H9 (cell line): ENCODE results near the gene RBM19. TPM values are rescaled to one million over a fixed set of nuclear protein-coding genes. Genes with fewer than 3 reads are reported as not detected.

Source experiments
- DNase-seq: peaks from one replicate; pipeline ENCODE4 v3.0.0-alpha.2; 2017
- H2AFZ ChIP-seq: one replicate; pipeline ENCODE4 v1.6.1; 2013; ENCODE audit warnings: mild to moderate bottlenecking, low read length, control low read depth, moderate library complexity
- H2AK5ac ChIP-seq: 2 replicates; pipeline ENCODE4 v1.6.1; 2013; ENCODE audit warnings: low read length, control low read depth, mixed read lengths; ENCODE audit not compliant: insufficient read length
- H2BK120ac ChIP-seq: one replicate; pipeline ENCODE4 v1.6.1; 2013; ENCODE audit warnings: low read depth, mild to moderate bottlenecking, low read length, control low read depth, inconsistent platforms; ENCODE audit not compliant: poor library complexity, severe bottlenecking
- H2BK12ac ChIP-seq: 2 replicates; pipeline ENCODE4 v1.6.1; 2013; ENCODE audit warnings: low read length, control low read depth, mixed read lengths, low read depth; ENCODE audit not compliant: insufficient read length
- H2BK15ac ChIP-seq: 2 replicates; pipeline ENCODE4 v1.6.1; 2013; ENCODE audit warnings: low read depth, low read length, control low read depth
- H2BK20ac ChIP-seq: one replicate; pipeline ENCODE4 v1.6.1; 2013; ENCODE audit warnings: low read depth, mild to moderate bottlenecking, low read length, control low read depth, inconsistent platforms; ENCODE audit not compliant: poor library complexity, severe bottlenecking
- H2BK5ac ChIP-seq: 2 replicates; pipeline ENCODE4 v1.6.1; 2013; ENCODE audit warnings: low read length, control low read depth, mixed read lengths; ENCODE audit not compliant: insufficient read length
- H3K14ac ChIP-seq: 2 replicates; pipeline ENCODE4 v1.6.1; 2013; ENCODE audit warnings: low read length, control low read depth; ENCODE audit not compliant: insufficient read depth
- H3K18ac ChIP-seq: 2 replicates; pipeline ENCODE4 v1.6.1; 2013; ENCODE audit warnings: low read depth, mild to moderate bottlenecking, mixed read lengths, low read length, control low read depth; ENCODE audit not compliant: insufficient read length
- H3K23ac ChIP-seq: 2 replicates; pipeline ENCODE4 v1.6.1; 2013; ENCODE audit warnings: low read length, control low read depth, mixed read lengths, low read depth; ENCODE audit not compliant: insufficient read length
- H3K23me2 ChIP-seq: 2 replicates; pipeline ENCODE4 v1.6.1; 2013; ENCODE audit warnings: low read depth, mild to moderate bottlenecking, mixed read lengths, low read length, control low read depth; ENCODE audit not compliant: insufficient read length, poor library complexity, severe bottlenecking
- H3K27ac ChIP-seq: 2 replicates; pipeline ENCODE4 v1.5.1; 2013; ENCODE audit warnings: low read length, control low read depth, mixed read lengths, low read depth; ENCODE audit not compliant: insufficient read length
- H3K27me3 ChIP-seq: 2 replicates; pipeline ENCODE4 v1.6.1; 2013; ENCODE audit warnings: low read length, control low read depth, inconsistent platforms; ENCODE audit not compliant: insufficient read depth
- H3K4ac ChIP-seq: 2 replicates; pipeline ENCODE4 v1.6.1; 2013; ENCODE audit warnings: low read depth, mild to moderate bottlenecking, control low read depth, inconsistent platforms, low read length, moderate library complexity
- H3K4me1 ChIP-seq: 2 replicates; pipeline ENCODE4 v1.6.1; 2013; ENCODE audit warnings: low read length, control low read depth, inconsistent platforms; ENCODE audit not compliant: insufficient read depth
- H3K4me2 ChIP-seq: 2 replicates; pipeline ENCODE4 v1.6.1; 2013; ENCODE audit warnings: low read length, control low read depth, mixed read lengths; ENCODE audit not compliant: insufficient read length, insufficient read depth
- H3K56ac ChIP-seq: 2 replicates; pipeline ENCODE4 v1.6.1; 2013; ENCODE audit warnings: low read depth, mild to moderate bottlenecking, mixed read lengths, low read length, control low read depth; ENCODE audit not compliant: insufficient read length
- H3K79me1 ChIP-seq: 2 replicates; pipeline ENCODE4 v1.6.1; 2013; ENCODE audit warnings: low read depth, mild to moderate bottlenecking, moderate library complexity, low read length, control low read depth, inconsistent platforms; ENCODE audit not compliant: insufficient read depth, poor library complexity, severe bottlenecking
- H3K79me2 ChIP-seq: 2 replicates; pipeline ENCODE4 v1.6.1; 2013; ENCODE audit warnings: low read length, control low read depth, inconsistent platforms; ENCODE audit not compliant: insufficient read depth
- H3K9ac ChIP-seq: 2 replicates; pipeline ENCODE4 v1.6.1; 2013; ENCODE audit warnings: low read length, control low read depth, mixed read lengths; ENCODE audit not compliant: insufficient read length; ENCODE audit errors: extremely low read depth
- H3K9me3 ChIP-seq: one replicate; pipeline ENCODE4 v1.6.1; 2013; ENCODE audit warnings: low read depth, low read length, inconsistent platforms; ENCODE audit not compliant: control insufficient read depth
- H3T11ph ChIP-seq: one replicate; pipeline ENCODE4 v1.6.1; 2013; ENCODE audit warnings: mild to moderate bottlenecking, low read length, control low read depth, inconsistent platforms
- H4K20me1 ChIP-seq: one replicate; pipeline ENCODE4 v1.6.1; 2013; ENCODE audit not compliant: control insufficient read depth, insufficient read length, insufficient read depth
- H4K5ac ChIP-seq: 2 replicates; pipeline ENCODE4 v1.6.1; 2013; ENCODE audit warnings: low read depth, mild to moderate bottlenecking, mixed read lengths, low read length, control low read depth; ENCODE audit not compliant: insufficient read length
- H4K8ac ChIP-seq: replicated peaks from 2 replicates; pipeline ENCODE4 v1.6.1; 2013; ENCODE audit warnings: low read length, control low read depth, mixed read lengths, low read depth; ENCODE audit not compliant: insufficient read length
- H4K91ac ChIP-seq: 2 replicates; pipeline ENCODE4 v1.6.1; 2013; ENCODE audit warnings: low read depth, mild to moderate bottlenecking, moderate library complexity, mixed read lengths, low read length, control low read depth; ENCODE audit not compliant: insufficient read length
- H3K27ac Mint-ChIP-seq, 3 experiments: 2 replicates in 2 of 3; 3 replicates in 1 of 3; pipeline ENCODE4 v1.8.0; 2020 to 2021; ENCODE audit warnings: mixed read lengths in 3 of 3, mild to moderate bottlenecking in 1 of 3, moderate library complexity in 1 of 3
- H3K27me3 Mint-ChIP-seq: 2 replicates; pipeline ENCODE4 v1.8.0; 2021; ENCODE audit warnings: low read depth, mild to moderate bottlenecking, moderate library complexity, mixed read lengths
- H3K36me3 Mint-ChIP-seq, 3 experiments: 2 replicates in 2 of 3; 3 replicates in 1 of 3; pipeline ENCODE4 v1.8.0; 2020 to 2021; ENCODE audit warnings: low read depth in 3 of 3, mixed read lengths in 3 of 3; ENCODE audit not compliant: insufficient read depth in 1 of 3
- H3K4me1 Mint-ChIP-seq, 2 experiments: 2 replicates each; pipeline ENCODE4 v1.8.0; 2020; ENCODE audit warnings: mixed read lengths in 2 of 2
- H3K4me3 Mint-ChIP-seq, 2 experiments: 2 replicates in 1 of 2; 3 replicates in 1 of 2; pipeline ENCODE4 v1.8.0; 2020 to 2021; ENCODE audit warnings: mild to moderate bottlenecking in 2 of 2, mixed read lengths in 2 of 2, moderate library complexity in 1 of 2
- H3K9me3 Mint-ChIP-seq, 2 experiments: 2 replicates in 1 of 2; 3 replicates in 1 of 2; pipeline ENCODE4 v1.8.0; 2020; ENCODE audit warnings: mild to moderate bottlenecking in 2 of 2, mixed read lengths in 2 of 2, moderate library complexity in 1 of 2
- WGBS: extraction: QIAGEN DNeasy Blood & Tissue Kit; methylation state at CpG from one replicate; pipeline ENCODE4 v1.1.7; 2013; ENCODE audit warnings: missing lambda C conversion rate, low lambda C conversion rate, mixed read lengths; ENCODE audit not compliant: insufficient read length; ENCODE audit errors: extremely low coverage; 5-methylcytosine and 5-hydroxymethylcytosine counted together
- total RNA-seq: library from RNA; stranded (reverse); gene quantifications from 2 replicates; pipeline ENCODE4 v1.2.1, GENCODE V29; 2021
- TF ChIP-seq, protein P1 (sequence below): fragments of 200-600 bp; sonication (generic); conservative IDR thresholded peaks from 3 replicates; pipeline ENCODE4 v1.8.0; 2021; ENCODE audit warnings: antibody characterized with exemption, mild to moderate bottlenecking

RBM19 gene
- total RNA-seq, 1 experiment from 2014 or later: 32.2 TPM

DNA sequence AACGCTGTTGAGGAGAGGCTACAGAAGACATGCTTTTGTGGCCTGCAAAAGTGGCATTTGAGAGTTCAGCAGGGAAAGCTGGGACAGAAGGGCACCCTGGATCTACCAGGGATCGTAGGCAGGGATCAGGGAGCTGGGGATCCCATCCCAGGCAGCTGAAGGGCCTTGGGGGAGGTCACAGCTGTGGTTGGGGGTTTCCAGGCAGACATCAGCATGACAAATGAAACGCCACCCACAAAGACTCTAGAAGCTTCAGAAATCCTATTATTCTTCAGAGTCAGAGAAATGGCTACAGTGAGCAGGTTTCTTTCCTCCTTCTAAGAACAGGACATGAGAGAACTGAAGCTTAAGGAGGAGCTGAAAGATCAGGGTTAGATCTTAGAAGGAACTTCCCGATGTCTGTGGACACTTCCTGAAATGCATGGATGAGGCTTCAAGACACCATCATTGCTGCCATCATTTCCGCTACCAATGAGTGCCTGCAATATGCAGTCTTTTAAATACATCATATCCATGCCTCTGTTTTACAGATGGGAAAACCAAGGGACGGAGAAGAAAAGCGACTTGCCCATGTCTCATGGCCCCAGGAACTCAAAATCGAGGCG, 104.3 kb downstream of the RBM19 start:
- H3K27me3 Mint-ChIP-seq: no peaks in the 10 kb centered on the region
- no peak overlapping the region for H3T11ph ChIP-seq

More for the DNA sequence above, 104.3 kb downstream of the RBM19 start:
- Mint-ChIP-seq H3K4me3 (peak overlapping the region in 1 of 2 experiments; percentile 64; a peak in 4 of 5 replicates), H3K27ac (peak overlapping the region; percentile 80 to 96 (median 86)), H3K4me1 (peaks cover 43 to 59% of the 10 kb centered on the region in 2 experiments), H3K36me3 (peaks cover 2 to 11% (median 10%) of the 10 kb centered on the region in 3 experiments; a peak in 5 of 7 replicates), H3K9me3 (no peaks in the 10 kb centered on the region)
- Histone ChIP-seq H2BK120ac (no peak overlapping the region), H2BK12ac (no peak overlapping the region), H3K18ac (peak overlapping the region; percentile 62), H4K20me1 (no peaks in the 10 kb centered on the region), H3K23me2 (no peaks in the 10 kb centered on the region), H2AK5ac (no peak overlapping the region), H3K9ac (no peak overlapping the region), H4K5ac (no peak overlapping the region), H3K9me3 (no peaks in the 10 kb centered on the region), H3K4ac (no peak overlapping the region), H3K4me2 (peak overlapping the region; percentile 2), H2BK15ac (no peak overlapping the region), H3K4me1 (peaks cover 4% of the 10 kb centered on the region; the same call in 1 of the 2 replicates), H2BK20ac (no peak overlapping the region), H2BK5ac (no peak overlapping the region), H2AFZ (no peak overlapping the region), H4K91ac (no peak overlapping the region), H3K14ac (peak overlapping the region; percentile 26; the same call in 1 of the 2 replicates), H3K27me3 (no peaks in the 10 kb centered on the region), H3K79me2 (no peaks in the 10 kb centered on the region), H3K23ac (no peak overlapping the region), H3K56ac (no peak overlapping the region), H4K8ac (no peak overlapping the region), H3K79me1 (no peaks in the 10 kb centered on the region), H3K27ac (no peak overlapping the region)
- no CpG with 5 or more reads among the region's 9 CpGs for WGBS
- TF ChIP-seq, protein P1, sequence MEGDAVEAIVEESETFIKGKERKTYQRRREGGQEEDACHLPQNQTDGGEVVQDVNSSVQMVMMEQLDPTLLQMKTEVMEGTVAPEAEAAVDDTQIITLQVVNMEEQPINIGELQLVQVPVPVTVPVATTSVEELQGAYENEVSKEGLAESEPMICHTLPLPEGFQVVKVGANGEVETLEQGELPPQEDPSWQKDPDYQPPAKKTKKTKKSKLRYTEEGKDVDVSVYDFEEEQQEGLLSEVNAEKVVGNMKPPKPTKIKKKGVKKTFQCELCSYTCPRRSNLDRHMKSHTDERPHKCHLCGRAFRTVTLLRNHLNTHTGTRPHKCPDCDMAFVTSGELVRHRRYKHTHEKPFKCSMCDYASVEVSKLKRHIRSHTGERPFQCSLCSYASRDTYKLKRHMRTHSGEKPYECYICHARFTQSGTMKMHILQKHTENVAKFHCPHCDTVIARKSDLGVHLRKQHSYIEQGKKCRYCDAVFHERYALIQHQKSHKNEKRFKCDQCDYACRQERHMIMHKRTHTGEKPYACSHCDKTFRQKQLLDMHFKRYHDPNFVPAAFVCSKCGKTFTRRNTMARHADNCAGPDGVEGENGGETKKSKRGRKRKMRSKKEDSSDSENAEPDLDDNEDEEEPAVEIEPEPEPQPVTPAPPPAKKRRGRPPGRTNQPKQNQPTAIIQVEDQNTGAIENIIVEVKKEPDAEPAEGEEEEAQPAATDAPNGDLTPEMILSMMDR: no peak
- DNase-seq: no peak
